Activated CD8-positive, alpha-beta T cell treated with anti-CD3 and anti-CD28 coated beads for 36 hours (primary cell): ENCODE results near the gene HMX1. TPM values are rescaled to one million over a fixed set of nuclear protein-coding genes. Genes with fewer than 3 reads are reported as not detected.

Source experiments
- ATAC-seq: fragments of 200-7000 bp; cut with Tn5 transposase; one replicate; pipeline ENCODE4 v1.10.0; 2021; ENCODE audit warnings: mild to moderate bottlenecking, moderate library complexity
- CTCF ChIA-PET: fragments of 350-600 bp; sonication (Branson Sonifier 250); formaldehyde crosslinking; loops from one replicate; lab custom pipeline; 2021; ENCODE audit warnings: antibody characterized with exemption; lab: Charles Lee
- POLR2A ChIA-PET: fragments of 350-600 bp; sonication (Branson Sonifier 250); formaldehyde crosslinking; loops from one replicate; lab custom pipeline; 2021; ENCODE audit warnings: antibody characterized with exemption; lab: Charles Lee
- DNase-seq: peaks from one replicate; pipeline ENCODE4 v3.0.0-alpha.2; 2020
- H3K27ac Mint-ChIP-seq: one replicate; pipeline ENCODE4 v1.8.0; 2021; ENCODE audit warnings: mild to moderate bottlenecking, mixed read lengths
- H3K27me3 Mint-ChIP-seq: one replicate; pipeline ENCODE4 v1.8.0; 2021; ENCODE audit warnings: mixed read lengths
- H3K36me3 Mint-ChIP-seq: one replicate; pipeline ENCODE4 v1.8.0; 2021; ENCODE audit warnings: low read depth, mixed read lengths
- H3K4me1 Mint-ChIP-seq: one replicate; pipeline ENCODE4 v1.8.0; 2021; ENCODE audit warnings: low read depth, mixed read lengths
- H3K4me3 Mint-ChIP-seq: one replicate; pipeline ENCODE4 v1.8.0; 2021; ENCODE audit warnings: mild to moderate bottlenecking, moderate library complexity, mixed read lengths
- H3K9me3 Mint-ChIP-seq: one replicate; pipeline ENCODE4 v1.8.0; 2021; ENCODE audit warnings: mixed read lengths
- CTCF ChIP-seq: fragments of 200-600 bp; IDR thresholded peaks from one replicate; pipeline ENCODE4 v1.8.0; 2022; ENCODE audit warnings: antibody characterized with exemption, mild to moderate bottlenecking
- intact Hi-C: fragments of 100-400 bp; cut with micrococcal nuclease; formaldehyde crosslinking; loops from one replicate; pipeline ENCODE4 v1.10.0; 2022
- total RNA-seq, 2 experiments: library from RNA; stranded (reverse); gene quantifications; one replicate each; pipeline ENCODE4 v1.2.3, GENCODE V29; 2021

Gene HMX1
- total RNA-seq, 2 experiments from 2014 or later: not detected

GRCh38 chr4:8836664-8837171, 34.9 kb downstream of the HMX1 start:
- intact Hi-C loops: no loop called here
- no peak overlapping the region for H3K4me3 Mint-ChIP-seq
- CTCF ChIA-PET: no interaction called here
- H3K4me1 Mint-ChIP-seq: no peaks in the 10 kb centered on the region
- POLR2A ChIA-PET: no interaction called here
- H3K27me3 Mint-ChIP-seq: no peaks in the 10 kb centered on the region
- no peak for ATAC-seq
- H3K9me3 Mint-ChIP-seq: no peaks in the 10 kb centered on the region
- DNase-seq: no peak
- H3K27ac Mint-ChIP-seq: no peak overlapping the region
- no peak for TF ChIP-seq CTCF
- H3K36me3 Mint-ChIP-seq: no peaks in the 10 kb centered on the region

- ATAC-seq (no peak), DNase-seq (no peak)
- H3K27ac Mint-ChIP-seq: no peak overlapping the region
- no peaks in the 10 kb centered on the region for H3K9me3 Mint-ChIP-seq
- intact Hi-C loops: no loop called here
- H3K4me3 Mint-ChIP-seq: no peak overlapping the region
- ChIA-PET POLR2A (no interaction called here), CTCF (no interaction called here)
- no peaks in the 10 kb centered on the region for H3K27me3 Mint-ChIP-seq
- H3K4me1 Mint-ChIP-seq: no peaks in the 10 kb centered on the region
- no peaks in the 10 kb centered on the region for H3K36me3 Mint-ChIP-seq
- no peak for TF ChIP-seq CTCF
Observed at GRCh38 chr4:8835521-8836365, 35.9 kb downstream of the HMX1 start.

- CTCF ChIA-PET: no interaction called here
- no peak for ATAC-seq
- no peak for DNase-seq
- POLR2A ChIA-PET: no interaction called here
- Mint-ChIP-seq H3K27me3 (no peaks in the 10 kb centered on the region), H3K9me3 (no peaks in the 10 kb centered on the region), H3K4me3 (no peak overlapping the region), H3K36me3 (no peaks in the 10 kb centered on the region), H3K27ac (no peak overlapping the region), H3K4me1 (no peaks in the 10 kb centered on the region)
- TF ChIP-seq CTCF: no peak
- intact Hi-C loops: no loop called here
Observed at GRCh38 chr4:8834681-8835220, 36.9 kb downstream of the HMX1 start.

- CTCF ChIA-PET: no interaction called here
- no peak for TF ChIP-seq CTCF
- Mint-ChIP-seq H3K36me3 (no peaks in the 10 kb centered on the region), H3K4me3 (no peak overlapping the region), H3K27ac (no peak overlapping the region), H3K27me3 (no peaks in the 10 kb centered on the region), H3K9me3 (peaks cover 1% of the 10 kb centered on the region), H3K4me1 (no peaks in the 10 kb centered on the region)
- intact Hi-C loops: no loop called here
- DNase-seq (no peak), ATAC-seq (no peak)
- POLR2A ChIA-PET: no interaction called here
Observed at GRCh38 chr4:8832113-8832915, 39.3 kb downstream of the HMX1 start.
